Liver (tissue), 3 donors: Measurements from ENCODE around the gene MAN2A1.

ENCODE experiments used
- NR2F2 ChIP-seq: IDR thresholded peaks from 2 replicates; pipeline ENCODE4 v1.6.1; 2016; ENCODE audit warnings: antibody characterized with exemption
- RXRA ChIP-seq, 2 donors: IDR thresholded peaks; 2 replicates each; pipeline ENCODE4 v1.6.1; 2017 to 2018; ENCODE audit warnings: antibody characterized with exemption in 2 of 2, mild to moderate bottlenecking in 1 of 2
- TF ChIP-seq, protein P1 (sequence below): fragments of 150-350 bp; IDR thresholded peaks from 2 replicates; pipeline ENCODE4 v1.5.1; 2017; ENCODE audit warnings: improper control_type of control experiment, low read depth, low read length; ENCODE audit not compliant: missing input control
- TF ChIP-seq, protein P2 (sequence below): IDR thresholded peaks from 2 replicates; pipeline ENCODE4 v1.6.1; 2016; ENCODE audit warnings: antibody characterized with exemption
- TF ChIP-seq, protein P3 (sequence below): IDR thresholded peaks from 2 replicates; pipeline ENCODE4 v1.6.1; 2016; ENCODE audit warnings: antibody characterized with exemption
- donor health status: healthy.
- donor health status: healthy.

DNA sequence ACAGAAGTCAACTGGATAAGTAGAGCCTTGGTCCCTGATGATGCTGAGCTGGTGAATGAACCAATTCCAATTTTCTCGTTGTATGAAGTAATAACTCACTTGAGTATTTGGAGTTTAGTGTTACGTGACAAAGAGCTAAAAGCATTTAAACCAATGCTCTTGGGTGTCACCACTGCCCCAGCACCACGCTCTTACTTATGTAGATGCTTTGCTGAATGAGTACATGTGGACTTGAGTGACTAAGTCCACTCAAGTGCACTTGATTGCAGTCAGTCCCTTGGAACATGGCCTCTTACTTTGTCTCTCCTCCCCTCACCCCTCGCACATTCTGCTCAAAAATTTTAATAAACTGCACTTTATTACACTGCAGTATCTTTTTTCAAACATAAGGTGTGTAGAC lies 184.0 kb downstream of the MAN2A1 start:
- TF ChIP-seq, protein P1, sequence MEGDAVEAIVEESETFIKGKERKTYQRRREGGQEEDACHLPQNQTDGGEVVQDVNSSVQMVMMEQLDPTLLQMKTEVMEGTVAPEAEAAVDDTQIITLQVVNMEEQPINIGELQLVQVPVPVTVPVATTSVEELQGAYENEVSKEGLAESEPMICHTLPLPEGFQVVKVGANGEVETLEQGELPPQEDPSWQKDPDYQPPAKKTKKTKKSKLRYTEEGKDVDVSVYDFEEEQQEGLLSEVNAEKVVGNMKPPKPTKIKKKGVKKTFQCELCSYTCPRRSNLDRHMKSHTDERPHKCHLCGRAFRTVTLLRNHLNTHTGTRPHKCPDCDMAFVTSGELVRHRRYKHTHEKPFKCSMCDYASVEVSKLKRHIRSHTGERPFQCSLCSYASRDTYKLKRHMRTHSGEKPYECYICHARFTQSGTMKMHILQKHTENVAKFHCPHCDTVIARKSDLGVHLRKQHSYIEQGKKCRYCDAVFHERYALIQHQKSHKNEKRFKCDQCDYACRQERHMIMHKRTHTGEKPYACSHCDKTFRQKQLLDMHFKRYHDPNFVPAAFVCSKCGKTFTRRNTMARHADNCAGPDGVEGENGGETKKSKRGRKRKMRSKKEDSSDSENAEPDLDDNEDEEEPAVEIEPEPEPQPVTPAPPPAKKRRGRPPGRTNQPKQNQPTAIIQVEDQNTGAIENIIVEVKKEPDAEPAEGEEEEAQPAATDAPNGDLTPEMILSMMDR: no peak
- TF ChIP-seq, protein P2, sequence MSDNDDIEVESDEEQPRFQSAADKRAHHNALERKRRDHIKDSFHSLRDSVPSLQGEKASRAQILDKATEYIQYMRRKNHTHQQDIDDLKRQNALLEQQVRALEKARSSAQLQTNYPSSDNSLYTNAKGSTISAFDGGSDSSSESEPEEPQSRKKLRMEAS: no peak
- TF ChIP-seq NR2F2 (no peak), RXRA (IDR thresholded peaks at IDR 0.05) (no peak)
- TF ChIP-seq, protein P3, sequence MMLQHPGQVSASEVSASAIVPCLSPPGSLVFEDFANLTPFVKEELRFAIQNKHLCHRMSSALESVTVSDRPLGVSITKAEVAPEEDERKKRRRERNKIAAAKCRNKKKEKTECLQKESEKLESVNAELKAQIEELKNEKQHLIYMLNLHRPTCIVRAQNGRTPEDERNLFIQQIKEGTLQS: no peak
